Endothelial cell of umbilical vein (primary cell): Measurements from ENCODE around the gene MARK1. TPM values are rescaled to one million over a fixed set of nuclear protein-coding genes. Genes with fewer than 3 reads are reported as not detected.

Source experiments
- BruUV-seq: library from RNA; stranded (reverse); fragments of 400-500 nt; replicated peaks from 2 replicates; lab custom pipeline; 2021; lab: Mats Ljungman, UMichigan
- CTCF ChIA-PET: fragments of 300-600, 350-600 bp; sonication (Branson Sonifier 250); formaldehyde crosslinking; loops from one replicate; lab custom pipeline; 2021; ENCODE audit warnings: antibody characterized with exemption, inconsistent platforms; lab: Charles Lee
- POLR2A ChIA-PET: fragments of 300-600, 350-600 bp; sonication (Branson Sonifier 250); formaldehyde crosslinking; loops from one replicate; lab custom pipeline; 2021; ENCODE audit warnings: antibody characterized with exemption, inconsistent platforms; lab: Charles Lee
- DNase-seq: peaks from one replicate; pipeline ENCODE4 v3.0.0-alpha.2; 2011; ENCODE audit warnings: low read depth, low spot score
- FAIRE-seq: peaks from 2 replicates; lab custom pipeline; 2011; peaks lifted over from hg19 to GRCh38; lab: Jason Lieb, UNC
- H2AFZ ChIP-seq: 2 replicates; pipeline ENCODE4 v1.6.0; 2012; ENCODE audit warnings: low read depth, low read length, control low read depth, inconsistent platforms
- H3K27ac ChIP-seq: 2 replicates; pipeline ENCODE4 v1.5.1; 2011; ENCODE audit warnings: low read depth, mild to moderate bottlenecking, control low read depth, low read length, moderate library complexity; ENCODE audit not compliant: insufficient read depth
- H3K27me3 ChIP-seq, 2 experiments: 2 replicates each; pipeline versions ENCODE4 v1.6.0 to v1.6.1; 2011; ENCODE audit warnings: low read length in 2 of 2, mixed read lengths in 1 of 2; ENCODE audit not compliant: control insufficient read depth in 2 of 2, insufficient read depth in 2 of 2
- H3K36me3 ChIP-seq, 2 experiments: 2 replicates in 1 of 2; 3 replicates in 1 of 2; pipeline ENCODE4 v1.5.1; 2011; ENCODE audit warnings: low read length in 2 of 2, mild to moderate bottlenecking in 1 of 2, moderate library complexity in 1 of 2; ENCODE audit not compliant: control insufficient read depth in 2 of 2, insufficient read depth in 2 of 2; ENCODE audit errors: extremely low read depth in 1 of 2
- H3K4me1 ChIP-seq: 3 replicates; pipeline ENCODE4 v1.5.1; 2011; ENCODE audit warnings: mild to moderate bottlenecking, low read length; ENCODE audit not compliant: control insufficient read depth, insufficient read depth; ENCODE audit errors: extremely low read depth
- H3K4me2 ChIP-seq: 2 replicates; pipeline ENCODE4 v1.6.1; 2011; ENCODE audit warnings: low read length, control low read depth, mixed read lengths; ENCODE audit not compliant: insufficient read depth
- H3K4me3 ChIP-seq, 3 experiments: fragments of 200-600 bp in 1 of 3; sonication (generic), shearing (Covaris generic) in 1 of 3; replicated peaks in 1 of 3; 2 replicates each; pipeline ENCODE4 v1.5.1; 2011 to 2016; ENCODE audit warnings: control low read depth in 3 of 3, low read length in 3 of 3, mild to moderate bottlenecking in 2 of 3, inconsistent platforms in 1 of 3, low read depth in 1 of 3, moderate library complexity in 1 of 3; ENCODE audit not compliant: insufficient read depth in 1 of 3
- H3K79me2 ChIP-seq: 2 replicates; pipeline ENCODE4 v1.6.0; 2012; ENCODE audit warnings: low read length, inconsistent platforms; ENCODE audit not compliant: control insufficient read depth, insufficient read depth
- H3K9ac ChIP-seq: replicated peaks from 2 replicates; pipeline ENCODE3; 2011; ENCODE audit warnings: low read length, control low read depth; ENCODE audit not compliant: insufficient read depth; ENCODE audit errors: extremely low read depth
- H3K9me1 ChIP-seq: replicated peaks from 3 replicates; pipeline ENCODE4 v1.6.0; 2011; ENCODE audit warnings: mild to moderate bottlenecking, low read length; ENCODE audit not compliant: control insufficient read depth, insufficient read depth; ENCODE audit errors: extremely low read depth
- H3K9me3 ChIP-seq: replicated peaks from 2 replicates; pipeline ENCODE4 v1.5.1; 2012; ENCODE audit warnings: low read length, inconsistent platforms; ENCODE audit not compliant: control insufficient read depth, insufficient read depth
- H4K20me1 ChIP-seq: replicated peaks from 2 replicates; pipeline ENCODE3; 2011; ENCODE audit warnings: mild to moderate bottlenecking, low read length; ENCODE audit not compliant: control insufficient read depth, insufficient read depth; ENCODE audit errors: extremely low read depth
- EZH2 ChIP-seq: IDR thresholded peaks from 2 replicates; pipeline ENCODE4 v1.6.1; 2012; ENCODE audit warnings: borderline replicate concordance, low read depth, mild to moderate bottlenecking, moderate library complexity, low read length, inconsistent platforms; ENCODE audit not compliant: severe bottlenecking
- FOS ChIP-seq: IDR thresholded peaks from 2 replicates; pipeline ENCODE4 v1.6.1; 2011; ENCODE audit warnings: mild to moderate bottlenecking, low read length, moderate library complexity, borderline replicate concordance; ENCODE audit not compliant: insufficient read depth
- GATA2 ChIP-seq: IDR thresholded peaks from 2 replicates; pipeline ENCODE4 v1.7.0; 2011; ENCODE audit warnings: low read depth, mild to moderate bottlenecking, moderate library complexity, mixed read lengths, low read length; ENCODE audit not compliant: insufficient read length, insufficient read depth
- JUN ChIP-seq: IDR thresholded peaks from 2 replicates; pipeline ENCODE4 v1.6.1; 2011; ENCODE audit warnings: borderline replicate concordance, low read depth; ENCODE audit not compliant: insufficient read length, insufficient read depth
- MYC ChIP-seq: IDR thresholded peaks from one replicate; pipeline ENCODE4 v1.6.1; 2011; ENCODE audit warnings: mild to moderate bottlenecking, low read depth, low read length
- POLR2A ChIP-seq: IDR thresholded peaks from 2 replicates; pipeline ENCODE4 v1.6.1; 2012; ENCODE audit warnings: low read depth, mild to moderate bottlenecking, control low read depth, low read length
- POLR2AphosphoS5 ChIP-seq: IDR thresholded peaks from 2 replicates; pipeline ENCODE4 v1.6.1; 2012; ENCODE audit warnings: low read depth, mild to moderate bottlenecking, control low read depth, low read length, moderate library complexity; ENCODE audit not compliant: insufficient read depth
- dilution Hi-C: fragments of 300-500 bp; cut with MboI; formaldehyde crosslinking; loops from one replicate; pipeline ENCODE4 v1.15.0; 2019; ENCODE audit warnings: low sequenced_read_pairs; ENCODE audit not compliant: extremely low pct_ligation_motif_present
- intact Hi-C: fragments of 100-400 bp; cut with micrococcal nuclease; formaldehyde crosslinking; loops from one replicate; pipeline ENCODE4 v1.10.0; 2022
- polyA plus RNA-seq, 4 experiments: library from polyadenylated mRNA; depleted of rRNA in 3 of 4; stranded (reverse) in 3 of 4; unstranded in 1 of 4; fragments of >200 nt; gene quantifications; 2 replicates each; pipeline versions ENCODE4 v1.2.1 to v1.2.3, GENCODE V29; 2011 to 2012; ENCODE audit warnings: missing spikeins in 1 of 4
- total RNA-seq: library from RNA; stranded (reverse); gene quantifications from 2 replicates; pipeline ENCODE4 v1.2.3, GENCODE V29; 2021
- TF ChIP-seq, protein P1 (sequence below): IDR thresholded peaks from 2 replicates; pipeline ENCODE4 v1.6.1; 2011; ENCODE audit not compliant: insufficient read depth, insufficient read length
- TF ChIP-seq, protein P2 (sequence below), 2 donors: IDR thresholded peaks; 1 replicate in 1 of 2; 2 replicates in 1 of 2; pipeline ENCODE4 v1.5.1; 2011; ENCODE audit warnings: low read length in 2 of 2, mild to moderate bottlenecking in 2 of 2, moderate library complexity in 2 of 2, control low read depth in 1 of 2, inconsistent platforms in 1 of 2, low read depth in 1 of 2; ENCODE audit not compliant: insufficient read depth in 1 of 2; ENCODE audit errors: extremely low read depth in 1 of 2

The MARK1 gene
- total and polyA plus RNA-seq, 2 donors (not counting 3 experiments of a cell fraction or from before 2014, with no cell fraction given): 1.2 to 5.5 TPM

DNA sequence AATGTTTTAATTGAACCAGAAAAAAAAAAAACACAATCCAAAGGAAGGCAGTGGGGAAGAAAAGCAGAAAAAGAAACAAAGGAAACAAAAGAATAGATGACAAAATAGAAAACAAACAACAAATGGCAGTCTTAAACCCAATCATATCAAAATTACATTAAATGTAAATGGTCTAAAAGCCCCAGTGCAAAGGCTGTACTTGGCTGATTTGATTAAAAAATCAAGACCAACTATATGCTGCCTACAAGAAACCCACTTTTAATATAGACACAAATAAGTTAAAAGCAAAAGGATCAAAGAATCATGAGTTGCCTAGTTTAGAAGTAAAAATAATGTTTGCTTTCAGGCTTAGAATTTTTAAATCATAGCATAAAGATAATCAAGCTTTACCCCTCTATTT, 142.4 kb downstream of the MARK1 start:
- CTCF ChIA-PET: no interaction called here
- FAIRE-seq: no peak
- BruUV-seq: no TSS peak

More for the DNA sequence above, 142.4 kb downstream of the MARK1 start:
- dilution Hi-C loops: no loop called here
- Histone ChIP-seq H3K9me3 (no peaks in the 10 kb centered on the region), H3K27me3 (no peaks in the 10 kb centered on the region), H3K79me2 (no peaks in the 10 kb centered on the region), H3K9me1 (no peaks in the 10 kb centered on the region), H3K27ac (no peak overlapping the region), H2AFZ (no peak overlapping the region), H3K36me3 (no peaks in the 10 kb centered on the region), H3K4me3 (no peak overlapping the region), H4K20me1 (no peaks in the 10 kb centered on the region), H3K9ac (no peak overlapping the region), H3K4me1 (no peaks in the 10 kb centered on the region), H3K4me2 (no peak overlapping the region)
- POLR2A ChIA-PET: no interaction called here
- TF ChIP-seq EZH2: no peak
- no peak for TF ChIP-seq MYC
- no peak for TF ChIP-seq JUN
- TF ChIP-seq POLR2A: no peak
- no peak for TF ChIP-seq FOS
- TF ChIP-seq, protein P1, sequence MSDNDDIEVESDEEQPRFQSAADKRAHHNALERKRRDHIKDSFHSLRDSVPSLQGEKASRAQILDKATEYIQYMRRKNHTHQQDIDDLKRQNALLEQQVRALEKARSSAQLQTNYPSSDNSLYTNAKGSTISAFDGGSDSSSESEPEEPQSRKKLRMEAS: no peak
- no peak for TF ChIP-seq GATA2
- no peak for TF ChIP-seq POLR2AphosphoS5
- TF ChIP-seq, protein P2, sequence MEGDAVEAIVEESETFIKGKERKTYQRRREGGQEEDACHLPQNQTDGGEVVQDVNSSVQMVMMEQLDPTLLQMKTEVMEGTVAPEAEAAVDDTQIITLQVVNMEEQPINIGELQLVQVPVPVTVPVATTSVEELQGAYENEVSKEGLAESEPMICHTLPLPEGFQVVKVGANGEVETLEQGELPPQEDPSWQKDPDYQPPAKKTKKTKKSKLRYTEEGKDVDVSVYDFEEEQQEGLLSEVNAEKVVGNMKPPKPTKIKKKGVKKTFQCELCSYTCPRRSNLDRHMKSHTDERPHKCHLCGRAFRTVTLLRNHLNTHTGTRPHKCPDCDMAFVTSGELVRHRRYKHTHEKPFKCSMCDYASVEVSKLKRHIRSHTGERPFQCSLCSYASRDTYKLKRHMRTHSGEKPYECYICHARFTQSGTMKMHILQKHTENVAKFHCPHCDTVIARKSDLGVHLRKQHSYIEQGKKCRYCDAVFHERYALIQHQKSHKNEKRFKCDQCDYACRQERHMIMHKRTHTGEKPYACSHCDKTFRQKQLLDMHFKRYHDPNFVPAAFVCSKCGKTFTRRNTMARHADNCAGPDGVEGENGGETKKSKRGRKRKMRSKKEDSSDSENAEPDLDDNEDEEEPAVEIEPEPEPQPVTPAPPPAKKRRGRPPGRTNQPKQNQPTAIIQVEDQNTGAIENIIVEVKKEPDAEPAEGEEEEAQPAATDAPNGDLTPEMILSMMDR (IDR thresholded peaks at IDR 0.05; ENCODE audit: extremely low read depth in 1 of 2, insufficient read depth in 1 of 2, low read depth in 1 of 2, low read length in 2 of 2): no peak
- intact Hi-C loops: no loop called here
- DNase-seq: no peak
